COR-L47 (cell line): Measurements from ENCODE around the gene GPRC5A.

Source experiments
- DNase-seq: peaks from one replicate; lab custom pipeline; 2025; lab: John Stamatoyannopoulos, UW

The GPRC5A gene

GRCh38 chr12:12909995-12910420, 18.6 kb downstream of the GPRC5A start:
- DNase-seq, result no peak

- DNase-seq, result no peak
Measured at GRCh38 chr12:12912711-12913110, 21.3 kb downstream of the GPRC5A start.

- no peak for DNase-seq
Measured at GRCh38 chr12:12915656-12916055, 24.3 kb downstream of the GPRC5A start.

- peak; percentile 31 for DNase-seq
Measured at GRCh38 chr12:12916135-12916944, 25.0 kb downstream of the GPRC5A start.

- DNase-seq, result no peak
Measured at GRCh38 chr12:12917517-12917916, 26.2 kb downstream of the GPRC5A start.

- no peak for DNase-seq
Measured at GRCh38 chr12:12918781-12919389, 27.5 kb downstream of the GPRC5A start.

- DNase-seq, result no peak
Measured at GRCh38 chr12:12919666-12920435, 28.5 kb downstream of the GPRC5A start.

GRCh38 chr12:12922191-12922616, 30.8 kb downstream of the GPRC5A start:
- no peak for DNase-seq

- DNase-seq, result no peak
Measured at GRCh38 chr12:12922978-12923377, 31.6 kb downstream of the GPRC5A start.

GRCh38 chr12:12924169-12924568, 32.8 kb downstream of the GPRC5A start:
- DNase-seq, result no peak

GRCh38 chr12:12925388-12925787, 34.0 kb downstream of the GPRC5A start:
- DNase-seq, result no peak

- DNase-seq, result no peak
Measured at GRCh38 chr12:12926571-12927071, 35.3 kb downstream of the GPRC5A start.

- DNase-seq, result peak; percentile 63
Measured at GRCh38 chr12:12927211-12928079, 36.1 kb downstream of the GPRC5A start.

- no peak for DNase-seq
Measured at GRCh38 chr12:12929696-12930095, 38.3 kb downstream of the GPRC5A start.

GRCh38 chr12:12930633-12931219, 39.4 kb downstream of the GPRC5A start:
- no peak for DNase-seq

- DNase-seq, result no peak
Measured at GRCh38 chr12:12933742-12934141, 42.4 kb downstream of the GPRC5A start.

GRCh38 chr12:12934556-12934955, 43.2 kb downstream of the GPRC5A start:
- no peak for DNase-seq

GRCh38 chr12:12936983-12937491, 45.7 kb downstream of the GPRC5A start:
- DNase-seq, result no peak

GRCh38 chr12:12938541-12938940, 47.2 kb downstream of the GPRC5A start:
- DNase-seq, result no peak

- no peak for DNase-seq
Measured at GRCh38 chr12:12939888-12940287, 48.5 kb downstream of the GPRC5A start.
